Measurements from ENCODE around the gene MAPK9.

MAPK9 gene

DNA sequence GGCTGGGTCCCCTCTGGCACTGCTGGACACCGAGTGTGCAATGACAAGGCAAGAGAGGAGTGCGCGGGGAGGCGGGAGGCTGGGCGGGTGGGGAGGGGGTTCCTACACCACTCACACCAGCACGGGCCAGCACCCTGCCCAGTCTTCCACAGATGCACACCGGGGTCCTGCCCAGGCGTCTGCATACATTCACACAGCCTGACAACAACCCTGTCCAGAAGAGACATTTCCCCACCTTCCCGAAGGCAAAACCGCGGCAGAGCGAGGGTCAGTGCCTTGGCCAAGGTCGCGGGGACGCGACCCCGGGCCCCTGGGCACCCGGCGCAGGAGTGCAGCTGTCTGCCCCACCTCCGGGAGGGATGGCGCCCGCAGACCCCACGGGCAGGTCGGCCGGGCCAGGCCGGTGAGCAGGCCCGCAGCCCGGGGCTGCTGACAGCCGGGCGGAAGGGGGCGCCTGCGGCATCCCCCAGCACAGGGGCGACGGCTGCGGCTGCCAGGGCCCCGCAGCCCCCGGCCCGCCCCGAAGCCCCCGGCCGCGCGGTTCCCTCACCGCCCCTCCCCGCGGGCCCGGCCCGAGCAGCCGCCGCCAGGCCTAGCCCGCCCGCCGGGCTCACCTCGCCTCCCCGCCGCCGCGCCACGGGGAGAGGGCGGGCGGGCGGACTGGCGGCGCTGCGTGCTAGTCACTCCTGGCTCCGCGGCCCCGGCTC is 496 bp downstream of the MAPK9 start:
- DNase-seq: no peak

DNA sequence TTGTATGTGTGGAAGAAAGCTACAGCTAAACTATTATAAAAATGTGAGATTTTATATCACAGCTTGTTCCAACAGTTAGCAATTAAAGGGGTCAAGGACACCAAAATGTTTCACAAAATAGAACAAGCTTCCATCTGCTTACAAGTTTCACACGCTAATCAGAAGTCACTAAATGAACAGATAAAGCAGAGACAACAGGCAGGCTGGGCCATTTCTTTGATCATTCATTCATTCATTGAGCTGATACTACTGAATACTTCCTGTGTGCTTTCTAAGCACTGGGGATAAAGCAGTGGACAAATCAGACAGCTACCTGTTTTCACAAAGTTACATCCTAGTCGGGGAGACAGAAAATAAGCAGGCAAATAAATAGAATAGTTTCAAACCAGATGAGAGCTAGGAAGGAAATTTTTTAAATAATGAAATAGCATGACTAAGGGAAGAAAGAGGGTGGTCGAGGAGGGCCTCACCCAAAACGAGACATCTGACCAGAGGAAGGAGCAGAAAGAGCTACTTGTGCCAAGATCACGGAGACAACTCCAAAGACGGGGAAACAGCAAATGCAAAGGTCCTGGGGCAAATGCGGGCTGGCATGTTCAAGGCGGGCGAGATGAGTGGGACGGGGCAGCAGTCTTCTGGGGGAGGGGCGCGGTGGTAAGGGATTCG is 1.2 kb downstream of the MAPK9 start:
- no peak for DNase-seq

DNA sequence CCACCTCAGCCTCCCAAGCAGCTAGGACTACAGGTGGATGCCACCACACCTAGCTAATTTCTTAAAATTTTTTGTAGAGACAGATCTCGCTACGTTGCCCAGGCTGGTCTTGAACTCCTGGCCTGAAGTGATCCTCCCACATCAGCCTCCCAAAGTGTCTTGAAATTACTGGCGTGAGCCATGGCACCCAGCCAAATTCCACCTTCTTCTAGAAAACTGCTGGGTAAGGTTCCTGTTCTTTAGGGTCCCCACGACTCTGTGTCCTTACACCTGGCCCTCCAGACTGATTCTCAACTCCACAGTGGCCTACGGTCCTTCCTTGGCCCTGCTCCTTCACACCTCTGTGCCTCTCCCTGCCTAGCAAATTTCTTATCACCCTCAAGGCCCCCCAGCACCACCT is 1.9 kb downstream of the MAPK9 start:
- DNase-seq: no peak

DNA sequence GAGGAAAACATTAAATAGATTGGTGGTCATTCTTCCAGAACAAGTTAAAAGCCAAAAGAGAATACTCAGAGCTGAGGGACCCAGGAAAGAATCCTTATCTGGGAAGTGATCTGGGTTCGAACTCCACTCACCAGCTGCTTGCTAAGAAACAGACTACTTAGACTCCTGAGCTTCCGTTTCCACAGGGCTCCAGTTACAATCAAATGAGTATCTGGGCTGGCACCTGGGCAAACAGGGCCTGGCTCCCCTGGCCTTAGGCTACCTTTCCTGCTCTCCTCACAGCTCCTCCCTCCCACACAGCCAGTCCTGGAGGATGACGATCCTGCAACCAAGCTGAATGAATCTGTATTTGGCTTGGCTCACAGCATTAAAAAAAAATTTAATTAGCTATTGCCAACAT is 2.5 kb downstream of the MAPK9 start:
- peak; percentile 41 for DNase-seq

DNA sequence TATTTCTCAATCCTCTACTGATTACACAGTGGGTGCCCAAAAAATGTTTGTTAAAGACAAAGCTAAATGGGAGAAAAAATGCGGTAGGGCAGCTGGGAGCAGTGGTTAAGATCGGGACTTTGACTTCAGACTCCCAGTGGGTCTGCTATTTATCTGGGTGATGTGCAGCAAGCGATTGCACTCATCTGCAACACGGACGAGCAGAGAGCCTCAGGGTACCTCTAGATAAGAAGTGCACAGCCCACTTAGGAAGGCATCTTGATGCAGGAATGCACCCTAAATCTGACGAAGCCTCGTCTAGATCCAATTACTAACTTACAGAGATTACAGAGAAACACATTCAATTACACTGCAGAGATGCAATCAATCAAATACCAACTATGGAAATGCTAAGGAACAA is 4.0 kb downstream of the MAPK9 start:
- no peak for DNase-seq

DNA sequence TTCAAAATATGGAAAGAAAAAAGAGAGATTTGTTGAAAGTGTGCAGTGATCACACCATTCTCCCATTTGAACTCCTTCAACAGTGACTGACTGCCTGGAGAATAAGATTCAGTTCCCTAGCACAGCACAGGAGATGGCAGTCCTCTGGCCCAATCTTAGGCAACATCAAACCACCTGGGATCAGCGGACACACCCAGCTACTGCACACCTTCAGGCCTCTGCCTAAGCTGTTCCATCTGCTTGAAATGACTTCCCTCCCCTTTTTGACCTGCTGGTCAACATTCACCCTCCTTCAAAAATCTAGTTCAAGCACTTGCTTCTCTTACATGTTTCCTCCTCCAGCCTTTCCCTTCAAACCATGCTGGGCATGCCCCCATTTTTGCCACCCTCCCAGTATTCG is 4.5 kb downstream of the MAPK9 start:
- DNase-seq: no peak

DNA sequence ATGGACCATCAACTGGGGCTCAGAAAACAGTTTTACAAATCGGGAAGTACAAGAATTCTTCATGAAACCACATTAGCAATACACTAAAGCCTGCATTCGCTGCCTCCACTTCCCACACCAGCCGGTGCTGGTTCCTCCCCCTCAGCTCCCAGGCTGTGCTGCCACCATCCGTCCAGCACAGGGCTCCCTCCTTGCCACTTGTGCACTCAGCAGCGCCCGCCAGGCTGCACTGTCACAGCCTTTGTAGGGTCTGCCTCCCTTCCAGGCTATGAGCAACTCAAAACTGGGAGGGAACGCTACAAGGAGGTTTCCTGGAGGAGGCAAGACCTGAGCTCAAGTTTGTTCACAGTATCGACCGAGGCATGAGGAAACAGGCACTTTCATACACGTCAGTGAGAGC is 7.7 kb downstream of the MAPK9 start:
- no peak for DNase-seq

DNA sequence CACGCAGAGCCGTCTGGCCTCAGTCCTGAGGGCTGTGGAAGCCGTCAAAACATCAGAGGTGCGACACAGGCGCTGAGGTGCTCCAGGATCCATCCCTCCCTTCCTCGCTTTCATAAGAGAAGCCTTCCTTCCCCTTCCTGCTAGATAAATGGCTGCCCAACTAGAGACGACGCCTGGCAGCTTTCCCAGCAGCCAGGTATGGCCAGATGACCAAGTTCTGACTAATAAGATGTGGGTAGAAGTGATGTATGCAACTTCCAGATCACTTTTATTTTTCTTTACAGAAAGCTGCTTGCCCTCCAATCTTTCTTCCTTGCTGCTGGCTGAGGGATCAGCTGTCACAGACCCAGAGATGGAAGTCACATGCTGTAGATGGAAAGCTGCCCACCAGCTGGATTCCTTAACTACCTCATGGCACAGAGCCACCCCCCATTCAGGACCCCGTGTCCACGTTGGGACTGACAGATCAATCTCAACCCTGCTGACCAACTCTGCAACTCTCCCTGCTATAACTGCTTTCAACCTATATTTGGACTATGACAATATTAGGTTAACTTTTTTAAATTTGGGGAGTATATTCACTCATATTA is 8.8 kb downstream of the MAPK9 start:
- no peak for DNase-seq

DNA sequence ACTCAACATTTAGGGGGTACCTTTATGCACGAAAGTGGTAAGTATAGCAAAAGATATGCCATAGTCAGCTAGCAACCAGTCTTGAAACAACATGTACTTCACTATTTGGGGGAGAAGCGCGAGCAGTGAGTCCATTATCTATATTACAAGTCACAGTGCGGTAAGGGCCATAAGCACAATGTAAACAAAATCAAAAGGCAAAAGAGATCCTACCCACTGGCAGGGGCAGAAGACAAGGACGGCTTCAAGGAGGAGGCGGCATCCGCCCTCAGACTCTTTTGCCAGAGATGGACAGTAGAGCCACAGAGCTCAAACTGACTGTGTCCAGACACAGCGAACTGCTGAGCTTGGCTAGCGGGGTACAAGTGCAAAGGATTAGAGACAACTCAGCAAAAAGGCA is 9.6 kb downstream of the MAPK9 start:
- DNase-seq: no peak

DNA sequence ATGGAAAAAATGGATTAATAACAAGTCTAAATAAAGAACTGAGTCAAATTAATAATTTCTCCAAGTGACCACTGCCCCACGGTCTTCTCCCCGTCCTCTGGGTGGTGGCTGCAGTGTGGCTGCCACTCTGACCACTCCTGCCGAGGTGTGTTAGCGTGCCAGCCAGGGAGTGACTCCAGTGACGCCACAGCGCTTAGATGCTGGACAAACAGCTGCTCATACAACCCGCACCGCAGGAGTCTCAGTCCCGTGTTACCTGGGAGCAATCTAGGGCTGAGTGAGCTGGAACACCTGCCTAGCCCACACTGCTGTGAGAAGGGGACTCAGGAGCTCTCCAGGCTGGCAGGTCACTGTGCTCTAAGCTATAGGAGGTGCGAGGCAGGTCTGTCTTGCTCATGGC is 10.2 kb downstream of the MAPK9 start:
- peak; percentile 95 for DNase-seq

DNA sequence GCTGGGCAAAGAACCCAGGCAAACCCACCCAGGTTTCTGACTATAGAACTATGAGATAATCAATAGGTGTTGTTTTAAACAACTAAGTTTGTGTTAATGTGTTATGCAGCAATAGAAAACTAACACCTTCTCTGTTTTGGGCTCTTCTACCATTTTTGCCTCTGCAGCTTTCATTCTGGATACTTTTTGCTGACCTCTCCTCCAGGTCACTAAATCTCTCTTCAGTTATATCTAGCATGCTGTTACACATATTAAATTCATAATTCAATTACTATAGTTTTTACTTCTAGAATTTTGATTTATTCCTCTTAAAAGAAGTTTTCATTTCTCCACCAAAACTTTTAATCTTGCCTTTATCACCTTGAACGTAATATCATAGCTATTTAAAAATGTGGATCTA is 17.2 kb downstream of the MAPK9 start:
- DNase-seq: no peak

DNA sequence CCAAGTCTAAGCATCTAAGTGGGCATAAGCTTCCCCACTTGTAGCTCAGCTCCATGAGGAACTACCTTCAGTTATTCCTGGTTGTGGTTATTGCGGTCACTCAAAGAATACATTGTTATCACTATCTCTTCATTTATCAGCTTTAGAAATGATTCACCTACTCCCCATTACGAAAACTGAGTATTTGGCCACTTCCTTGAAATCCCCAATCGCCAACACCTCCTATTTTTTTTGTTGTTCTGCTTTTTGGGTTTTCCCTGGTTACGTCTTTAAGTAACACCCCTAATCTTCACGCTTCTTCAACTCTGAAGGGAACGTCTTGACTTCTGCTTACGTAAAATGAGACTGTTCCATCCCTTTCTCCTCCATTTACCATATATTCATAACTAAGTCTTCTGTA is 20.7 kb downstream of the MAPK9 start:
- no peak for DNase-seq

DNA sequence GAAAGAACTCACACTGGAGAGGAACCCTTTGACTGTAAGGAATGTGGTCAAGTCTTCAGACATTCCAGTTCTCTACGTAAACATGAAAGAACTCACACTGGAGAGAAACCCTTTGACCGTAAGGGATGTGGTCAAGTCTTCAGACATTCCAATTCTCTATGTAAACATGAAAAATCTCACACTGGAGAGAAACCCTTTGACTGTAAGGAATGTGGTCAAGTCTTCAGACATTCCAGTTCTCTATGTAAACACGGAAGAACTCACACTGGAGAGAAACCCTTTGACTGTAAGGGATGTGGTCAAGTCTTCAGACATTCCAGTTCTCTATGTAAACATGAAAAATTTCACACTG is 32.6 kb downstream of the MAPK9 start:
- no peak for DNase-seq

DNA sequence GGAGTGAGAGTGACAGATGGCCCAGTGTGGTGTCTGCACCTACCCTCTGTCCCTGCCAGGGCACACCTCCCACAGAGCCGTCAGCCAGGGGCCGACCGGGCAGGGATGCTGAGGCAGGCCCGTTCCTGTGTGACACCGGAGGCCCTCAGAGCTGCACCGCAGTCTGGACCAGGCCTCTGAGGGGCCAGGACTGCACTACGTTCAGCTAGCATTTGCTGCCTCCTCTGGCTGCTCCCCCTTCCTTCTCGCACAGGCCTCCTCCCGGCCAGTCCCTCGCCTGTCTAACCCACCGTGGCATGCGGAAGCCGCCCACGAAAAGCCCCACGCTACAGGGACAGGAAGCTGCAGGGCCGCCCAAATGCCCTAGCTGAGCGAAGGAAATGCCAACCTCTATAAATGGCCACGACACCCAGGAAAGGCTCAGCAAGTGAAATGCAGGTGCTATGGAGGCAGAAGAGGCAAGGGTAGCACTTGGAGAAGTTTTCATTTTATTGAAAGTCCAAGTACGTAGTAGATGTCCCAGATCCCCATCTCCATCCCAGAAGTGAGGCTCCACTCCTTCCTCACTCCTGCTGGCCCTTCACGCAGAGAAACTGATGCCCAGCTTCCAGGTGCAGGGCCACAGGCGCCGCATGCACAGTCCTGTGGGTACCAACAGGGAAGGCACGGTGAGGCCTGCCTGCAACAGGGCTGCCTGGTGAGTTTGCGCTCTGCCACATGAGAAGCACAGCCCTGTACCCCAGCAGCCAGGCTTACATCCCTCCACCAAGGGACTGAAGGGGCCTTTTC is 38.7 kb downstream of the MAPK9 start:
- DNase-seq: no peak

DNA sequence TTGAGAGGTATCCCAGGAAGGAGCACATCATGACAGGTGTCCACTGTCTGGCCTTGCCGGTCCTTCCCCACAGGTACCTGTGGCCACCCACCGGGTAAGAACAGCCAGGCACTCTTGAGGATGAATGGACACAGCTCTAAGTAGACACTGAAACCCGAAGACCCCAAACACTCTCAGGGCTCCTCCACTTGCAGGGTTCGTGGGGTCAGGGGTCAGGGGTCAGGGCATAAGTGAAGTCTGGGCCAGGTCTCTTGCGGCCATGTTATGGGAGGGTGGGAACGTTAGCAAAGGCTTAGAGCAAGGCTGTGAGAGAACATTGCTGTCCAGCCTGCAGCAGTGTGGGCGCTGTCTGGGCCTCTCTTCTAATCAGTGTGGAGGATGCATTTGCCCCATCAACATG is 40.0 kb downstream of the MAPK9 start:
- DNase-seq: no peak

DNA sequence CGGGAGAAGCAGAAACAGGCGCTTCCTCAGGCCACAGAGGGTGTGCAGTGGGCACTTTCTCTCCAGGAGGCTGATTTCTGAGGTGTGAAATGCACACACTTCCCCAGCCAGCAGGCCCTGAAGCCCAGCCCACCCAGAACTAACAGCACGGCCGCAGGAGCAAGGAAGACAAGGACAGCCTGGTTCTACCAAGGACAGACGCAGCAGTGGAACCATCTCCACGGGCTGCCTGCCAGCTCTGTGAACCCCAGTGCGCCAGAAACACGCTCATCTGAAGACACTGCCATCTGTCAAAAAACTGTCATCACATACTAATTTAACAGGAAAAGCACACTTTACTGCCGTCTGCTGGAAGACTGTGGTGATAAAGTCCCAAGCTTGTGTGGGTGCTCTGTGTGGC is 40.7 kb downstream of the MAPK9 start:
- DNase-seq: no peak

DNA sequence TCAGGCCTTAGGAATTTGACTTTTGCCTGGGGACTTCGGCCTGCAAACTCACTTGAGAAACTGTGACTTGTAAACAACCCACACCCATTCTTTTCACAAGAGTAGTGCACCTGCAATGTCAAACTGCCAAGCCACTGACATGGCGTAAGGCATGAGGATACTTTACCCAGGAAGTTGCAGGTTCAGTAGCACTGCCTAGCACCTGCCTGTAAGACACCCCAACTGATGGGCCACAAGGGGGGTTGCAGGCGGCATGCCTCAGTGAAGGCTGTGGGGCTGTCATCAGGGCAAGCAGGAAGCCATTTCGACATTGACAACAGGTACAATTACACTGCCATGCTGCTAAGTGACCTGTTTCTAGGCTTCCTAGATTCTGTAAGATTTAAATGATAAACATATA is 41.6 kb downstream of the MAPK9 start:
- DNase-seq: no peak

DNA sequence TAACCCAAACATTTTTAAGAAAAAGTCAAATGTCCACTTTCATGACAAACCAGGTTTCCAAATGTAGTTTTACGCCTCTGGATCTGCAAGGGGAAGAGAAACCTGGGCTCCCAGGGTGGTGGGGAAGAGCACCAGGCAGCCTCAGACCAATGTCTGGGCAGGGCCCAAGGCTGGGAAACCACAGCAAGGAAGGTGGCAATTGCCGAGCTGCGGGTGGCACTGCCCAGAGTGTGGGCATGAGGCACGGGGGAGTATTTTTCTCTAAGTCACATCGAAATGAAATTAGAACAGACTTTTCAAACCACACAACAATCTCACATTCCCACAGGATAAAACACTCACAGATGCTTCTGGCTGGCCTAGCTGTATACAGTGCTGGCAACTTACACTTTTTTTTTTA is 50.3 kb downstream of the MAPK9 start:
- no peak for DNase-seq

DNA sequence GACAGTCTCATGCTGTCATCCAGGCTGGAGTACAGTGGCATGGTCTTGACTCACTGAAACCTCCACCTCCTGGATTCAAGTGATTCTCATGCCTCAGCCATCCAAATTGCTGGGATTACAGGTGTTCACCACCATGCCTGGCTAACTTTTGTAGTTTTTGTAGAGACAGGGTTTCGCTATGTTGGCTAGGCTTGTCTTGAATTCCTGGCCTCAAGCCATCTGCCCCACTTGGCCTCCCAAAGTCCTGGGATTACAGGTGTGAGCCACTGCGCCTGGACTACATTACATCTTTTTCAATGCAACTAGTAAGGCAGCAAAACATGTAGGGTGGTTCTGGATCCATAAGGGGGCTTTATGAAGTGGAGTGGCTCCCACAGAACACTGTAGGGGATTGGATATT is 53.3 kb downstream of the MAPK9 start:
- DNase-seq: no peak

DNA sequence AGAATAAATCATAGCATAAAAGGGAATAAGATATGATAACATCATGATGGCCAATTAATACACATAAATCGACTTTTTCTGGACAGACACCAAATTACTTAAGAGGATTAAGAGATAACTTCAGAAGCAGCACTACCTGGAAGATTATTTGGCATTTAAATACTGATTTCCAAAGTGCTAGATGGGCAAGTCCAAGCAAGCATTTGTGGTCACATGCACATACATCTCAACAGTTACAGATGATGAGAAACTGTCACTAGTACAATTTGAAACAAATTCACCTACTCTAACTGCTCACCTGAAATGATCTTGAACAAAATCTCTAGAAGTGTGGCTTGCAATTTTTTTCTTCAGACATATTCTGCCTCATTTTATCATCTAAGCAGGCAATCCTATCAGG is 56.0 kb downstream of the MAPK9 start:
- DNase-seq: no peak

DNA sequence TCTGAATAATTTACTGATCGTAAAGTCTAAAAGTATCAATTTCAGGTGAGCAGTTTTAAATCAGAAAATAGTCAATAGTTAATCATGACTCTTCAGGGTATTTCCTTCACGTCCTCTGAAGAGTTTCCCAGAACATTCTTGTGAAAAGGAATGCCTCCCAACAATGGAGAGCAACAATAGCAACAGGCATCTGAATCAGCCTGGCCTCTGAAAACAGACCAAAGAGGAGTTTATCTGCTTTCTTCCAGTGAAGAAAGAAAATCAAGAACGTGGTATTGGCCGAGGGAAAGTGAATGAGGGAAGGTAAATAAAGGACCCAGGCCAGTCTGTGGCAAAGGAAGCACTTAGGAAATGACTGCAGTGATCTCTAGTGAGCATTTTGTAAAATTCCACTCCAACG is 56.8 kb downstream of the MAPK9 start:
- no peak for DNase-seq

DNA sequence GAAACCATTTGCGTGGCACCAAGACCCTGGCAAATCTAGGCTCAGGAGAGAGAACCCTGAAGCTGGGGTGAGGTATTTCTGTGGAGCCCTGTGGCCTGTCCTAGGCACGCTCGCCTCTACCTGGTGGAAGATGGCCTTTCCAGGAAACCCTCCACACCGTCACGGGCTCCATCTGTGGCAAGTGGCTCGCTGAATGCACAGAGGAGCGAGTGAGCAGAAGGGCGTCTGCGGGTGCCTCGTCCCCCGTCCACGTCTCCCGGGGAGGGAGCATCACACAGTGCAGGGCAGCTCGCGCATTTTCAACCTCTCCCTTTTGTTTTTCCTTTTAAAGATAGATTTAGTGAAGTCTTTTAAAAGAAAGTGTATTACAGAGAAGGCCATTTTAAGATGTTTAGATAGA is 57.6 kb downstream of the MAPK9 start:
- no peak for DNase-seq

DNA sequence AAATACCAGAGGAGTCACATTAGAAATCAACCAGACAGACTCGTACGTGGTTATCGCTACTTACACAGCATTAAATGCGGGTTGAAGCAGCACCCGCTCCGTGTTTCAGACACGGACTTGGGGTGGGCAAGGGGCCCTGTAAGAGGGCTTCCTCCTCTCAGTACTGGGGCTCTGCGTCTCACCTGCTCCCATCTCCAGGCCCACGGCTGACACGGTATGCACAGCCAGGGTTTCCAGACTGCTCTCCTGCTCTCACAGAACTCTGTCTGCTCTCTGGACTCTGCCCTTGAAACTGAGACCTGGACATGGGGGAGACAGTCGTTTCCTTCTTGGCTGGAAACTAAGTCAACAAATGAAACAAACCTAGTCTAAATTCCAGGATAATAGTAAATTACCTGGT is 58.2 kb downstream of the MAPK9 start:
- no peak for DNase-seq

DNA sequence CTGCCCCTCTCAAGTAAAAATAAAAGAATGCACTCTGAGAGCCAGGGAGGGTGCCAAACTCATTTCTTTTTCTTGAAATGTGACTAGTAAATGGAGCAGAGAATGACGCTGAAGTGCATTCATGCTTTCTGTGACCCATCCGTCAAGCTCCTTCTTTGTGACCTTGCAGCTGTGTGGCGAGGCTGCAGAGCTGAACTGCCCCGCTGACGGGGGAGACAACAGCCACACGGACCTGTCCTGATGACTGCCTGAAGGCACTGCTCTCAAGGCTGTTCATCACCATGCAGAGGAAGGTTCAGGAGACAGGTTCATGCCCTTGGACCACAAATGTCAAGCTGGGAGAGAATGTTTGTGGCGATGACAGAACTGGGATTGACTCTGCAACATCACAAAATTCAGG is 61.9 kb downstream of the MAPK9 start:
- DNase-seq: no peak
